A673 (cell line): ENCODE results near the gene SPOCD1. TPM values are rescaled to one million over a fixed set of nuclear protein-coding genes. Genes with fewer than 3 reads are reported as not detected.

ENCODE experiments used
- BruUV-seq: library from RNA; stranded (reverse); fragments of 400-500 nt; replicated peaks from 2 replicates; lab custom pipeline; 2021; lab: Mats Ljungman, UMichigan
- CTCF ChIA-PET: fragments of 300-600 bp; sonication (Branson Sonifier 250); formaldehyde crosslinking; loops from one replicate; lab custom pipeline; 2022; ENCODE audit warnings: antibody characterized with exemption; lab: Charles Lee
- POLR2A ChIA-PET: fragments of 300-600 bp; sonication (Branson Sonifier 250); formaldehyde crosslinking; loops from one replicate; lab custom pipeline; 2022; ENCODE audit warnings: antibody characterized with exemption; ENCODE audit not compliant: low non-redundant PET; lab: Charles Lee
- DNase-seq: peaks from one replicate; pipeline ENCODE4 v3.0.0-alpha.2; 2015; ENCODE audit warnings: low spot score
- H3K27ac ChIP-seq: fragments of 200-600 bp; sonication (generic); 2 replicates; pipeline ENCODE4 v1.5.1; 2016; ENCODE audit warnings: mixed run types, low read depth, mild to moderate bottlenecking, mixed read lengths, antibody characterized with exemption, low read length; ENCODE audit not compliant: poor library complexity, severe bottlenecking
- H3K27me3 ChIP-seq: fragments of 200-600 bp; sonication (generic); replicated peaks from 2 replicates; pipeline ENCODE4 v1.6.1; 2017; ENCODE audit warnings: mixed run types, low read depth, mild to moderate bottlenecking, mixed read lengths, antibody characterized with exemption, low read length; ENCODE audit not compliant: insufficient read depth, poor library complexity
- H3K36me3 ChIP-seq: fragments of 200-600 bp; sonication (generic); 2 replicates; pipeline ENCODE4 v1.6.1; 2016; ENCODE audit warnings: mixed run types, mild to moderate bottlenecking, mixed read lengths, antibody characterized with exemption, low read length; ENCODE audit not compliant: insufficient read depth, poor library complexity, severe bottlenecking
- H3K4me1 ChIP-seq: fragments of 200-600 bp; sonication (generic); 2 replicates; pipeline ENCODE4 v1.6.1; 2017; ENCODE audit warnings: mixed run types, mild to moderate bottlenecking, mixed read lengths, antibody characterized with exemption, low read length; ENCODE audit not compliant: insufficient read depth, poor library complexity, severe bottlenecking
- H3K4me3 ChIP-seq: fragments of 200-600 bp; sonication (generic); 2 replicates; pipeline ENCODE4 v1.5.1; 2016; ENCODE audit warnings: low read depth, mixed run types, mild to moderate bottlenecking, mixed read lengths, low read length; ENCODE audit not compliant: poor library complexity, severe bottlenecking
- H3K9me3 ChIP-seq: fragments of 200-600 bp; sonication (generic); 2 replicates; pipeline ENCODE4 v1.6.1; 2016; ENCODE audit warnings: mixed run types, low read depth, mild to moderate bottlenecking, mixed read lengths, antibody characterized with exemption, low read length; ENCODE audit not compliant: poor library complexity, severe bottlenecking
- CTCF ChIP-seq: fragments of 300-800, 200-600 bp; sonication (generic); conservative IDR thresholded peaks from 2 replicates; pipeline ENCODE4 v1.5.1; 2017; ENCODE audit warnings: low read depth, mild to moderate bottlenecking, antibody characterized with exemption, low read length, moderate library complexity, mixed read lengths
- EZH2 ChIP-seq: fragments of 200-600 bp; sonication (generic); IDR thresholded peaks from 2 replicates; pipeline ENCODE4 v1.6.1; 2017; ENCODE audit warnings: borderline replicate concordance, low read depth, mild to moderate bottlenecking, mixed read lengths, antibody characterized with exemption, low read length; ENCODE audit not compliant: poor library complexity, severe bottlenecking
- intact Hi-C: fragments of 100-400 bp; cut with micrococcal nuclease; formaldehyde crosslinking; loops from one replicate; pipeline ENCODE4 v1.10.0; 2022; ENCODE audit not compliant: unreplicated experiment
- total RNA-seq: library from RNA; stranded (reverse); gene quantifications from 2 replicates; pipeline ENCODE4 v1.2.3, GENCODE V29; 2021

Gene SPOCD1
- total RNA-seq, 1 experiment from 2014 or later: 0.58 TPM

- no peaks in the 10 kb centered on the region for H3K27me3 ChIP-seq
- TF ChIP-seq EZH2 (no peak), CTCF (no peak)
- POLR2A ChIA-PET: no interaction called here
- H3K4me3 ChIP-seq: no peak overlapping the region
- no peak for DNase-seq
- intact Hi-C loops: no loop called here
- peaks cover 27% of the 10 kb centered on the region for H3K4me1 ChIP-seq
- no peak overlapping the region for H3K27ac ChIP-seq
- H3K9me3 ChIP-seq: no peaks in the 10 kb centered on the region
- H3K36me3 ChIP-seq: no peaks in the 10 kb centered on the region
- CTCF ChIA-PET: interaction anchor here (0.6 kb wide), 1 partner anchor 134 kb away, joined by 3 read pairs; the partner anchor contains the start of gene PTP4A2
- BruUV-seq: no TSS peak
Measured at GRCh38 chr1:31803610-31804009, 12.2 kb downstream of the SPOCD1 start.

- BruUV-seq: no TSS peak
- H3K27me3 ChIP-seq: no peaks in the 10 kb centered on the region
- H3K4me3 ChIP-seq: peak overlapping the region; percentile 28
- H3K27ac ChIP-seq: peak overlapping the region; percentile 13
- peak; percentile 36 for DNase-seq
- H3K4me1 ChIP-seq: peaks cover 38% of the 10 kb centered on the region
- CTCF ChIA-PET: no interaction called here
- no peaks in the 10 kb centered on the region for H3K36me3 ChIP-seq
- intact Hi-C loops: no loop called here
- H3K9me3 ChIP-seq: no peaks in the 10 kb centered on the region
- TF ChIP-seq EZH2 (no peak), CTCF (no peak)
- POLR2A ChIA-PET: no interaction called here
Measured at GRCh38 chr1:31802190-31803150, 13.4 kb downstream of the SPOCD1 start.

- POLR2A ChIA-PET: no interaction called here
- Histone ChIP-seq H3K4me1 (peaks cover 41% of the 10 kb centered on the region), H3K27me3 (no peaks in the 10 kb centered on the region), H3K27ac (no peak overlapping the region), H3K4me3 (no peak overlapping the region), H3K9me3 (no peaks in the 10 kb centered on the region), H3K36me3 (no peaks in the 10 kb centered on the region)
- intact Hi-C loops: no loop called here
- BruUV-seq: no TSS peak
- TF ChIP-seq CTCF (no peak), EZH2 (no peak)
- CTCF ChIA-PET: no interaction called here
- no peak for DNase-seq
Measured at GRCh38 chr1:31801458-31801857, 14.4 kb downstream of the SPOCD1 start.
